ENCODE results near the gene SPRYD7.
A peak's percentile ranks its signal among the peaks of the same experiment; 100 is the strongest.
"Not testable (repeated sequence)": the region's sequence is repeated elsewhere in the genome, so short reads cannot be mapped to it uniquely, and the experiment has no call there.

SPRYD7 gene, protein sequence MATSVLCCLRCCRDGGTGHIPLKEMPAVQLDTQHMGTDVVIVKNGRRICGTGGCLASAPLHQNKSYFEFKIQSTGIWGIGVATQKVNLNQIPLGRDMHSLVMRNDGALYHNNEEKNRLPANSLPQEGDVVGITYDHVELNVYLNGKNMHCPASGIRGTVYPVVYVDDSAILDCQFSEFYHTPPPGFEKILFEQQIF
- 6.4 to 6.7 reads per million in 2 donors for total RNA-seq

GRCh38 chr13:49936075-49936967 is at the start of gene SPRYD7:
TSS of gene SPRYD7 (minus strand) at chr13:49936340. CDS start at chr13:49936235, 105 bp downstream.
- DNase-seq: peak; percentile 87

DNA sequence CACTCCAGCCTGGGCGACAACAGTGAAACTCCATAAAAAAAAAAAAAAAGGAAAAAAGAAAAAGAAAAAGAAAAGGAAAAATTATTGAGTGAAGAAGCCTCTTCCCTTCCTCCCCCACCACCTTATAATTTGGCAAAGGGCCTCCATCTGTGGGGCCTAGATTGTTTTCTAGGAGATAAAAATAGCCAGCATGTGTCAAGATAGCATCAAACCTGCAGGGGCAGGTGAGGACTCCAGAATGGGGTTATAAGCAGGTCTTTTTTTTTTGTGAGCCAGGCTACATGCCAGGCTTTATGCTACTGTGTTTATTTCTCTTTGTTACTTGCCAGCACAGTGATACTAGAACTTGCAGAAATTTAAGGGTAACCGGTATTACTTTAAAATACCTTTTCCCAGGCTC is 49.0 kb upstream of the SPRYD7 start:
- no peak for DNase-seq

DNA sequence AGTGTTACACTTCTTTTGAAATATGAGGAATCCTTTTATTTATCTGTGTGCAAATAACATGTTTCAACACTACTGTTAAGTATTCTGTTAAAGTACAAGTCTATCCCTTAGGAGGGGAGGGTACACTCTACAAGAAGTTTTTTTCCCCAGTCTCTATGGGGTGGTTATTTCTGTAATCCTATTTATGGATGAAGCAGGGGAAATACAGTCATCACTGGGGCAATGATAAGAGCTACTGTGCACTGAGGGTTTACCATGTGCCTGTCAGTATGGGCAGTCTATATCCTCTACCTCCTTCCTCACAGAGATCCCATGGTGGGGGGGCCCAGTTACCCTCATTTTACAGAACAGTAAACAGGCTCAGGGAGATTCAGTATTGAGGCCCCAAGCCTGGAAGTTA is 44.1 kb upstream of the SPRYD7 start:
- DNase-seq: no peak

- no peak for DNase-seq
These were observed 41.9 kb upstream of the SPRYD7 start for GRCh38 chr13:49977992-49978391.

- no peak for DNase-seq
These were observed 40.4 kb upstream of the SPRYD7 start for GRCh38 chr13:49976314-49977258.

GRCh38 chr13:49975826-49976225 is 39.7 kb upstream of the SPRYD7 start:
- DNase-seq: no peak

- no peak for DNase-seq
These were observed 36.6 kb upstream of the SPRYD7 start for GRCh38 chr13:49972709-49973108.

- DNase-seq: no peak
These were observed 31.3 kb upstream of the SPRYD7 start for GRCh38 chr13:49967456-49967855.

GRCh38 chr13:49958321-49958720 is 22.2 kb upstream of the SPRYD7 start:
- no peak for DNase-seq

DNA sequence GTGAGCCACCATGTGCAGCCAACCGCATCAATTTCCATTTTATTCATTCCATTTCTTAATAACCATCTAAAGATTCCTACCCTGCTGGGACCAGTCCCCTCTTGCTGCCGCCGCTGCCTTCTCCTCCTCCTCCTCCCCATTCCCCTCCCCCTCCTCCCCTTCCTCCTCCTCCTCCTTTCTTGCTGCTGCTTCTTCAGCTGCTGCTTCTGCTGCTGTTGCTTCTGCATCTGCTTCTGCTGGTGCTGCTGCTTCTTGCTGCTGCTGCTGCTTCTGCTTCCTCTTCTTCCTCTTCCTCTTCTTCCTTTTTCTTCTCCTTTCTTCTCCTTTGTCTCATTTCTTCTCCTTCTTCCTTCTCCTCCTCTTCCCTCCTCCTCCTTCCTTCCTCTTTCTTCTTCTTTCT is 20.0 kb upstream of the SPRYD7 start:
- no peak for DNase-seq

GRCh38 chr13:49954674-49955455 is 18.7 kb upstream of the SPRYD7 start:
- DNase-seq: no peak

DNA sequence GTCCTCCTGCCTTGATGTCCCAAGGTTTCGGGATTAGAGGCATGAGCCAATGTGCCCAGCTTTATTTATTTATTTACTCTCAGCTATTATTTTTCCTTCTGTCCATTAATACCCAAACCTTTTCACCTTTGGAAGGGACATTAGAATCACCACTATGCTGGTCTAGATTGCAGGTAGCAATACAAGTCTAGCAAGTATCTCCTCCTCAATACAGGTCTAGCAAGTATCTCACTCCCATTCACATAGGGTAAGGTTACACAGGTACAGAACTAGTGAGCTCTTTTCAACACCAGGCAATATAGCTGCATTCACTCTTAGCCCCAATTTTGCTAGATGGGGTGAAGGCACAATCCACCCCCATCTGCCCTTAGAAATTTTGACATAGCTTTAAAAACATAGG is 17.4 kb upstream of the SPRYD7 start:
- no peak for DNase-seq

GRCh38 chr13:49951754-49952535 is 15.8 kb upstream of the SPRYD7 start:
- DNase-seq: no peak

- DNase-seq: not testable (repeated sequence)
These were observed 12.7 kb upstream of the SPRYD7 start for GRCh38 chr13:49948777-49949270.

- DNase-seq: no peak
These were observed 3.2 kb upstream of the SPRYD7 start for GRCh38 chr13:49939321-49939720.

GRCh38 chr13:49938921-49939320 is 2.8 kb upstream of the SPRYD7 start:
- DNase-seq: no peak

GRCh38 chr13:49938314-49938713 is 2.2 kb upstream of the SPRYD7 start:
- DNase-seq: no peak

DNA sequence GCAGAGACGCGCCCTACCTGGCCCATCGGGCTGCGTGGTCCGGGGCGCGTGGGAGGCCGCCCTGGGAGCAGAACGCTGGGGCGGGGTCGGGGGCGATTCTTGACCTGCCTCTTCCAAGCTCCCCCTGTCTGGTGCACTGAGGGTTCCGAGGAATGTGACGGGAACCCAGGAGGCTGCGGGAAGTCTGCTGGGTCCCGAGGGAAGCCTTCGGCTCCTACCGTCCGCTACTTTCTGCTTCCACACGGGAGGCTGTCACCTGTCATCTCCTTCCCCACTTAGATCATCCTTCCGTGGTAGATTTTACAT is 781 bp upstream of the SPRYD7 start:
- DNase-seq: no peak

GRCh38 chr13:49935171-49936074 is 717 bp downstream of the SPRYD7 start:
- DNase-seq: no peak

- DNase-seq: no peak
These were observed 2.6 kb downstream of the SPRYD7 start for GRCh38 chr13:49933511-49933910.
